HL-60/S4 (cell line): ENCODE measurements around the gene NPB.

Source experiments
- in situ Hi-C: fragments of 300-500 bp; cut with MboI; formaldehyde crosslinking; loops from 2 replicates; pipeline ENCODE4 v1.14.3; 2022; ENCODE audit warnings: low sequenced_read_pairs

The NPB gene

GRCh38 chr17:81924557-81925532 is 22.8 kb downstream of the NPB start:
- in situ Hi-C loops, result no loop called here

- in situ Hi-C loops, result no loop called here
These were observed 23.9 kb downstream of the NPB start for GRCh38 chr17:81925860-81926450.

GRCh38 chr17:81926451-81927151 is 24.6 kb downstream of the NPB start:
- in situ Hi-C loops, result no loop called here

- in situ Hi-C loops, result no loop called here
These were observed 25.2 kb downstream of the NPB start for GRCh38 chr17:81927152-81927652.

- in situ Hi-C loops, result no loop called here
These were observed 25.9 kb downstream of the NPB start, which contains the start of gene MAFG for GRCh38 chr17:81927653-81928543. Gene MAFG, minus strand, starts transcription at chr17:81927735. Its CDS starts 4,550 bp downstream, at chr17:81923185.

GRCh38 chr17:81928544-81929252 is 26.7 kb downstream of the NPB start:
- in situ Hi-C loops, result no loop called here

GRCh38 chr17:81929253-81930141 is 27.5 kb downstream of the NPB start:
- in situ Hi-C loops, result no loop called here

- in situ Hi-C loops, result no loop called here
These were observed 28.4 kb downstream of the NPB start for GRCh38 chr17:81930142-81931125.

- in situ Hi-C loops, result no loop called here
These were observed 29.1 kb downstream of the NPB start for GRCh38 chr17:81931189-81931556.

- in situ Hi-C loops, result no loop called here
These were observed 29.7 kb downstream of the NPB start for GRCh38 chr17:81931557-81932332.

- in situ Hi-C loops, result no loop called here
These were observed 30.4 kb downstream of the NPB start for GRCh38 chr17:81932333-81932983.

GRCh38 chr17:81933178-81933699 is 31.2 kb downstream of the NPB start:
- in situ Hi-C loops, result no loop called here

- in situ Hi-C loops, result no loop called here
These were observed 32.2 kb downstream of the NPB start for GRCh38 chr17:81934098-81934757.

- in situ Hi-C loops, result no loop called here
These were observed 33.0 kb downstream of the NPB start for GRCh38 chr17:81934850-81935708.

- in situ Hi-C loops, result no loop called here
These were observed 33.7 kb downstream of the NPB start for GRCh38 chr17:81935709-81936084.
